A549 treated with GW870086 at 1 μM for 4 hours (cell line): ENCODE measurements around the gene CMC4. TPM values are rescaled to one million over a fixed set of nuclear protein-coding genes. Genes with fewer than 3 reads are reported as not detected.

Source experiments
- total RNA-seq: library from RNA; stranded (reverse); fragments of 200-300 nt; extraction: Qiagen RNA extraction; gene quantifications from 5 replicates; pipeline ENCODE4 v1.2.3, GENCODE V29; 2022; ENCODE audit warnings: low read depth

Gene CMC4
- total RNA-seq: 12.8 to 18.2 TPM (median 16.7 TPM) in 5 replicates

GRCh38 chrX:155070975-155071693 lies at the start of gene CMC4, which contains the start of the genes BRCC3 and MTCP1:
Gene CMC4 (minus strand): TSS chrX:155071136. CDS start chrX:155064023, 7,113 bp downstream.
Gene BRCC3 (plus strand): TSS chrX:155071508. CDS start chrX:155071528, 20 bp downstream.
Gene MTCP1 (minus strand): TSS chrX:155071136. CDS start chrX:155066010, 5,126 bp downstream.

GRCh38 chrX:155026727-155027508 lies 44.0 kb downstream of the CMC4 start, which contains the start of gene FUNDC2:
Gene FUNDC2 (plus strand): TSS chrX:155026844. CDS start chrX:155026939, 95 bp downstream.

GRCh38 chrX:155022585-155022984 lies 48.4 kb downstream of the CMC4 start, which contains the start of gene F8:
Gene F8 (minus strand): TSS chrX:155022723. CDS start chrX:155022552, 171 bp downstream.

Other genes starting within 250 kb of the CMC4 start
- gene SMIM9, start 236.5 kb downstream of the CMC4 start, total RNA-seq: not detected in 5 replicates
- gene F8A1, start 184.8 kb downstream of the CMC4 start, total RNA-seq: 60.9 to 97.2 TPM (median 83.6 TPM) in 5 replicates
- 4.0 to 4.9 TPM (median 4.3 TPM) in 5 replicates for gene F8, start 48.4 kb downstream of the CMC4 start, total RNA-seq
- 93.1 to 126 TPM (median 121 TPM) in 5 replicates for gene FUNDC2, start 44.3 kb downstream of the CMC4 start, total RNA-seq
- 17.4 to 23.6 TPM (median 18.5 TPM) in 5 replicates for gene MTCP1, start within 50 bp of the CMC4 start, total RNA-seq
- gene BRCC3, start 372 bp upstream of the CMC4 start, total RNA-seq: 23.4 to 28.0 TPM (median 26.8 TPM) in 5 replicates
- gene VBP1, start 145.3 kb upstream of the CMC4 start, total RNA-seq: 49.6 to 62.9 TPM (median 52.2 TPM) in 5 replicates
- gene RAB39B, start 193.4 kb upstream of the CMC4 start, total RNA-seq: 0.55 to 0.69 TPM (median 0.60 TPM) in 5 replicates